Measurements from ENCODE around the gene MATN3.

DNA sequence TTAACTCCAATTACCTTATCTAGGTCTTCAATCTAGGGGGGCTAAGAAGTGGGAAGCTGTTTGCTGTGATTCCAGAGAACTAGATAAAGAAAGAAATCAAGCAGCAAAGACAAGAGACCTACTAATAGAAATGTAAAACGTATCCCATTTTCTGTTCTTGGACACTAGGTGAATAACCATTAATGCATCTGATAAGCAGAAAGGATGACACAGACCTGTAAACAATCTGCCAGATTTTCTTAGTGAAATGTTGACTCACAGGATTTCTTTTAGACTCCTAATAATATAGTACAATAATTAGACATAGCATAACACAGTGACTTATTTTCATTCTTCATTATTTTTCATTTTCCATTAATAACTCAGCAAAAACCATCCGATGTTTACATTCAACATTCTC is 23.9 kb downstream of the MATN3 start:
- TF ChIP-seq, protein P1, sequence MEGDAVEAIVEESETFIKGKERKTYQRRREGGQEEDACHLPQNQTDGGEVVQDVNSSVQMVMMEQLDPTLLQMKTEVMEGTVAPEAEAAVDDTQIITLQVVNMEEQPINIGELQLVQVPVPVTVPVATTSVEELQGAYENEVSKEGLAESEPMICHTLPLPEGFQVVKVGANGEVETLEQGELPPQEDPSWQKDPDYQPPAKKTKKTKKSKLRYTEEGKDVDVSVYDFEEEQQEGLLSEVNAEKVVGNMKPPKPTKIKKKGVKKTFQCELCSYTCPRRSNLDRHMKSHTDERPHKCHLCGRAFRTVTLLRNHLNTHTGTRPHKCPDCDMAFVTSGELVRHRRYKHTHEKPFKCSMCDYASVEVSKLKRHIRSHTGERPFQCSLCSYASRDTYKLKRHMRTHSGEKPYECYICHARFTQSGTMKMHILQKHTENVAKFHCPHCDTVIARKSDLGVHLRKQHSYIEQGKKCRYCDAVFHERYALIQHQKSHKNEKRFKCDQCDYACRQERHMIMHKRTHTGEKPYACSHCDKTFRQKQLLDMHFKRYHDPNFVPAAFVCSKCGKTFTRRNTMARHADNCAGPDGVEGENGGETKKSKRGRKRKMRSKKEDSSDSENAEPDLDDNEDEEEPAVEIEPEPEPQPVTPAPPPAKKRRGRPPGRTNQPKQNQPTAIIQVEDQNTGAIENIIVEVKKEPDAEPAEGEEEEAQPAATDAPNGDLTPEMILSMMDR (conservative IDR thresholded peaks at IDR 0.05; ENCODE audit: low read depth, low read length): no peak
- no peak for TF ChIP-seq EZH2 (IDR thresholded peaks at IDR 0.05; ENCODE audit: borderline replicate concordance, low read depth, low read length, poor library complexity, severe bottlenecking)
